HG03571 (cell line): Measurements from ENCODE around the gene SMIM5.

ENCODE experiments used
- ATAC-seq: cut with Tn5 transposase; IDR thresholded peaks from one replicate; pipeline ENCODE4 v1.9.1; 2021; ENCODE audit not compliant: unreplicated experiment

Gene SMIM5

GRCh38 chr17:75602644-75603043 is 30.6 kb upstream of the SMIM5 start:
- no peak for ATAC-seq

- no peak for ATAC-seq
Measured at GRCh38 chr17:75603123-75603522, 30.1 kb upstream of the SMIM5 start.

- no peak for ATAC-seq
Measured at GRCh38 chr17:75604034-75604695, 29.1 kb upstream of the SMIM5 start.

GRCh38 chr17:75605790-75606189 is 27.4 kb upstream of the SMIM5 start:
- no peak for ATAC-seq

- no peak for ATAC-seq
Measured at GRCh38 chr17:75607086-75607485, 26.1 kb upstream of the SMIM5 start.

GRCh38 chr17:75610103-75610984 is 22.9 kb upstream of the SMIM5 start:
- ATAC-seq: no peak

GRCh38 chr17:75611851-75612429 is 21.3 kb upstream of the SMIM5 start:
- no peak for ATAC-seq

- no peak for ATAC-seq
Measured at GRCh38 chr17:75612906-75613626, 20.2 kb upstream of the SMIM5 start.

GRCh38 chr17:75614006-75614405 is 19.2 kb upstream of the SMIM5 start:
- no peak for ATAC-seq

- ATAC-seq: no peak
Measured at GRCh38 chr17:75614556-75615270, 18.5 kb upstream of the SMIM5 start.

- no peak for ATAC-seq
Measured at GRCh38 chr17:75615301-75615700, 17.9 kb upstream of the SMIM5 start.

- no peak for ATAC-seq
Measured at GRCh38 chr17:75616521-75617122, 16.6 kb upstream of the SMIM5 start.

- ATAC-seq: no peak
Measured at GRCh38 chr17:75617218-75617617, 16.0 kb upstream of the SMIM5 start.

GRCh38 chr17:75617675-75618074 is 15.6 kb upstream of the SMIM5 start:
- ATAC-seq: no peak

- no peak for ATAC-seq
Measured at GRCh38 chr17:75619506-75620431, 13.5 kb upstream of the SMIM5 start.

- ATAC-seq: no peak
Measured at GRCh38 chr17:75621489-75621888, 11.7 kb upstream of the SMIM5 start.

GRCh38 chr17:75622076-75622475 is 11.2 kb upstream of the SMIM5 start:
- ATAC-seq: no peak

- no peak for ATAC-seq
Measured at GRCh38 chr17:75622771-75623273, 10.4 kb upstream of the SMIM5 start.

- no peak for ATAC-seq
Measured at GRCh38 chr17:75623386-75623785, 9.8 kb upstream of the SMIM5 start.
